Activated CD4-positive, alpha-beta T cell treated with anti-CD3 and anti-CD28 coated beads, Interleukin-2, amount 10 ng/mL, durations not matched to agents 24 days and 14 days (primary cell): ENCODE results near the gene EYA3. TPM values are rescaled to one million over a fixed set of nuclear protein-coding genes. Genes with fewer than 3 reads are reported as not detected.

ENCODE experiments used
- DNase-seq: peaks from one replicate; pipeline ENCODE4 v3.0.0; 2022
- H3K27ac Mint-ChIP-seq: one replicate; pipeline ENCODE4 v1.8.0; 2022; ENCODE audit warnings: mild to moderate bottlenecking, mixed read lengths
- H3K27me3 Mint-ChIP-seq: one replicate; pipeline ENCODE4 v1.8.0; 2022; ENCODE audit warnings: mixed read lengths
- H3K36me3 Mint-ChIP-seq: one replicate; pipeline ENCODE4 v1.8.0; 2022; ENCODE audit warnings: low read depth, mild to moderate bottlenecking, mixed read lengths
- H3K4me1 Mint-ChIP-seq: one replicate; pipeline ENCODE4 v1.8.0; 2021; ENCODE audit warnings: mixed read lengths
- H3K4me3 Mint-ChIP-seq: one replicate; pipeline ENCODE4 v1.8.0; 2022; ENCODE audit warnings: mild to moderate bottlenecking, moderate library complexity, mixed read lengths
- H3K9me3 Mint-ChIP-seq: one replicate; pipeline ENCODE4 v1.8.0; 2021; ENCODE audit warnings: mixed read lengths
- intact Hi-C: fragments of 100-400 bp; cut with micrococcal nuclease; formaldehyde crosslinking; loops from one replicate; pipeline ENCODE4 v1.15.1; 2023
- total RNA-seq: library from RNA; stranded (reverse); gene quantifications from 2 replicates; pipeline ENCODE4 v1.2.3, GENCODE V29; 2022

Gene EYA3
- total RNA-seq, 1 donor from 2014 or later = 34.7 TPM

GRCh38 chr1:28071813-28072212 lies 16.6 kb downstream of the EYA3 start:
- DNase-seq = no peak
- H3K27me3 Mint-ChIP-seq = no peaks in the 10 kb centered on the region
- H3K4me1 Mint-ChIP-seq = peaks cover 23% of the 10 kb centered on the region
- intact Hi-C loops = no loop called here
- no peaks in the 10 kb centered on the region for H3K9me3 Mint-ChIP-seq
- H3K4me3 Mint-ChIP-seq = no peak overlapping the region
- no peak overlapping the region for H3K27ac Mint-ChIP-seq
- peaks cover 8% of the 10 kb centered on the region for H3K36me3 Mint-ChIP-seq

DNA sequence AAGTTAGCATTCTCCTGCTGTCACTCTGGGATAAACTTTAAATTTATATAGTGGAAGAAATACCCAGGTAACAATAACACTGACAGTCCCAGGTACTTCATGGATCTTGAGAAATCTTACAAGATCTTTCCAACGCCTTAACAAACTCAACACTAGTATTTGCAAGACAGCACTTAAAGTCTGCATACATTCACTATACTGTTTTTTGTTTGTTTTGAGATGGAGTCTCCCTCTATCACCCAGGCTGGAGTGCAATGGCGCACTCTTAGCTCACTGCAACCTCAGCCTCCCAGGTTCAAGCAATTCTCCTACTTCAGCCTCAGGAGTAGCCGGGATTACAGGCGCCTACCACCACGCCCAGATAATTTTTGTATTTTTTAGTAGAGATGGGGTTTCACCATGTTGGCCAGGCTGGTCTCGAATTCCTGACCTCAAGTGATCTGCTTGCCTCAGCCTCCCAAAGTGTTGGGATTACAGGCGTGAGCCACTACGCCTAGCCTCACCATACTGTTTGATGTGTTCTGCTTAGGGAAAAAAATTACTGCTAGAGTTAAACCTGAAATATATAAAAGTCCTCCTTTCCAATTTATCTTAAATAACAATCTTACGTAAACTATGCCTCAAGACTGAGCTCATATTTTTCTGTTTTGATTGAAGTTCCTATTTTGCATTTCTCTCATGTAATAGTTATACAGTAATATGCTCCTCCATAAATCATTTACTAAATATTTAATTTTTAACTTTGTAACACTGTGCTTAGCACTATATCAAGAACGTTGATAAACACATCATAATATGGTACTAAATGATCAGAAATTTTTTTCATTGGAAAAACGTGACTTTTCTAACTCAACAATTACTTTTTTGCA lies 17.5 kb downstream of the EYA3 start:
- peaks cover 25% of the 10 kb centered on the region for H3K4me1 Mint-ChIP-seq
- no peak for DNase-seq
- H3K9me3 Mint-ChIP-seq = no peaks in the 10 kb centered on the region
- no peak overlapping the region for H3K4me3 Mint-ChIP-seq
- intact Hi-C loops = no loop called here
- no peak overlapping the region for H3K27ac Mint-ChIP-seq
- peaks cover 10% of the 10 kb centered on the region for H3K36me3 Mint-ChIP-seq
- H3K27me3 Mint-ChIP-seq = no peaks in the 10 kb centered on the region

DNA sequence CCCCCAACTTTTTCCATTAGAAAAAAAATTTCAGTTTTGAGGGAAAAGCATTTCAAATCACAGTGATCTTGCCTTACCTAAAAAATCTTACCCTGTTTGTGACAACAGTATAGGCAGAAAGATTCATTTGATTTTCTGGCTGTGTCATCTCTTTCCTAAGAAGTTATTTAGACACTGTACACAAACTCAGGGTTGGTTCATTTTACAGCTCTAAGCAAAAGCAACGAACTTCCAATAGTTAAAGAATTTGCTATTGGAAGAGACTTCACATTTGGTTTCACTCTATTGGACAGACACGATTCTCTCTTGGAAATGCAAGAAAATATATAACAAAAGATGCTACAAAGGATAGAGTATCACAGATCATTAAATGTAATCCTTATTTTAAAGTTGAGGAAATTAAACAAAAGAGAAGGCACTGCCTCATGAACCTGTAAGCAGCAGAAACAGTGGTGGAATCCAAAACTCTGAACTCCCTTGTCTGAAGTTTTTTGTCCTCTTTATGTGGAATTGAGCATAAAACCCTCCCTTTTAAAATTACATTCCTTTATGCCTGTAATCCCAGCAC lies 20.8 kb downstream of the EYA3 start:
- intact Hi-C loops = no loop called here
- Mint-ChIP-seq H3K9me3 (no peaks in the 10 kb centered on the region), H3K4me1 (peaks cover 23% of the 10 kb centered on the region), H3K4me3 (no peak overlapping the region), H3K27ac (no peak overlapping the region), H3K36me3 (peaks cover 19% of the 10 kb centered on the region), H3K27me3 (no peaks in the 10 kb centered on the region)
- no peak for DNase-seq

- Mint-ChIP-seq H3K4me1 (peaks cover 25% of the 10 kb centered on the region), H3K4me3 (no peak overlapping the region), H3K36me3 (peaks cover 19% of the 10 kb centered on the region), H3K9me3 (no peaks in the 10 kb centered on the region), H3K27me3 (no peaks in the 10 kb centered on the region), H3K27ac (no peak overlapping the region)
- DNase-seq = no peak
- intact Hi-C loops = no loop called here
Measured at GRCh38 chr1:28066393-28067154, 21.8 kb downstream of the EYA3 start.

- peaks cover 28% of the 10 kb centered on the region for H3K4me1 Mint-ChIP-seq
- no peak overlapping the region for H3K4me3 Mint-ChIP-seq
- peaks cover 19% of the 10 kb centered on the region for H3K36me3 Mint-ChIP-seq
- no peak for DNase-seq
- H3K27ac Mint-ChIP-seq = no peak overlapping the region
- intact Hi-C loops = no loop called here
- H3K27me3 Mint-ChIP-seq = no peaks in the 10 kb centered on the region
- no peaks in the 10 kb centered on the region for H3K9me3 Mint-ChIP-seq
Measured at GRCh38 chr1:28064064-28064463, 24.3 kb downstream of the EYA3 start.

DNA sequence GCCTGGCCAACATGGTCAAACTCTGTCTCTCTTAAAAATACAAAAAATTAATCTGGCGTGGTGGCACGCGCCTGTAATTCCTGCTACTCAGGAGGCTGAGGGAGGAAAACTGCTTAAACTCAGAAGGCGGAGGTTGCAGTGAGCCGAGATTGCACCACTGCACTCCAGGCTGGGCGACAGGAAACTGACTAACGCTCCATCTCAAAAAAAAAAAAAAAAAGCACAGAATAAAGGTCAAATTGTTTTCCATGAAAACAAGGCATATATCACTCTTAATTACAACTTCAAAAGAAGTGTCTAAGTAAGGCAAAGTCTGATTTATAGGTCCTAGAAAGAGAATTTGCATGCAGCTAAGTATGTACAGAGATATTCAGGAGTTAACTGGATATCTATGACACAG lies 25.6 kb downstream of the EYA3 start:
- peak overlapping the region; percentile 67 for H3K27ac Mint-ChIP-seq
- H3K36me3 Mint-ChIP-seq = peaks cover 19% of the 10 kb centered on the region
- peaks cover 33% of the 10 kb centered on the region for H3K4me1 Mint-ChIP-seq
- intact Hi-C loops = no loop called here
- no peaks in the 10 kb centered on the region for H3K9me3 Mint-ChIP-seq
- no peak for DNase-seq
- H3K4me3 Mint-ChIP-seq = no peak overlapping the region
- no peaks in the 10 kb centered on the region for H3K27me3 Mint-ChIP-seq

GRCh38 chr1:28058971-28059878 lies 29.2 kb downstream of the EYA3 start:
- Mint-ChIP-seq H3K27me3 (no peaks in the 10 kb centered on the region), H3K36me3 (peaks cover 26% of the 10 kb centered on the region), H3K4me3 (peak overlapping the region; percentile 4), H3K4me1 (peaks cover 40% of the 10 kb centered on the region), H3K9me3 (peaks cover 6% of the 10 kb centered on the region), H3K27ac (peak overlapping the region; percentile 79)
- intact Hi-C loops = no loop called here
- no peak for DNase-seq

- H3K36me3 Mint-ChIP-seq = peaks cover 27% of the 10 kb centered on the region
- intact Hi-C loops = no loop called here
- no peak overlapping the region for H3K4me3 Mint-ChIP-seq
- no peak for DNase-seq
- no peaks in the 10 kb centered on the region for H3K27me3 Mint-ChIP-seq
- peaks cover 6% of the 10 kb centered on the region for H3K9me3 Mint-ChIP-seq
- H3K4me1 Mint-ChIP-seq = peaks cover 40% of the 10 kb centered on the region
- H3K27ac Mint-ChIP-seq = no peak overlapping the region
Measured at GRCh38 chr1:28058168-28058567, 30.2 kb downstream of the EYA3 start.

- Mint-ChIP-seq H3K4me1 (peaks cover 34% of the 10 kb centered on the region), H3K27ac (peak overlapping the region; percentile 91), H3K4me3 (peak overlapping the region; percentile 70), H3K9me3 (peaks cover 6% of the 10 kb centered on the region), H3K36me3 (peaks cover 31% of the 10 kb centered on the region), H3K27me3 (no peaks in the 10 kb centered on the region)
- intact Hi-C loops = loop anchor here (1.0 kb wide), 2 partner anchors 32 to 144 kb away; partner anchors contain the start of gene EYA3
- DNase-seq = peak; percentile 83
Measured at GRCh38 chr1:28056129-28056925, 32.1 kb downstream of the EYA3 start.

GRCh38 chr1:28050776-28051175 lies 37.6 kb downstream of the EYA3 start:
- peaks cover under 1% of the 10 kb centered on the region for H3K9me3 Mint-ChIP-seq
- peaks cover 17% of the 10 kb centered on the region for H3K4me1 Mint-ChIP-seq
- no peak overlapping the region for H3K27ac Mint-ChIP-seq
- DNase-seq = no peak
- intact Hi-C loops = no loop called here
- no peaks in the 10 kb centered on the region for H3K27me3 Mint-ChIP-seq
- H3K4me3 Mint-ChIP-seq = no peak overlapping the region
- peaks cover 34% of the 10 kb centered on the region for H3K36me3 Mint-ChIP-seq

- no peaks in the 10 kb centered on the region for H3K27me3 Mint-ChIP-seq
- no peaks in the 10 kb centered on the region for H3K9me3 Mint-ChIP-seq
- no peak for DNase-seq
- intact Hi-C loops = no loop called here
- peaks cover 27% of the 10 kb centered on the region for H3K36me3 Mint-ChIP-seq
- H3K4me3 Mint-ChIP-seq = no peak overlapping the region
- peaks cover 10% of the 10 kb centered on the region for H3K4me1 Mint-ChIP-seq
- no peak overlapping the region for H3K27ac Mint-ChIP-seq
Measured at GRCh38 chr1:28046716-28047115, 41.7 kb downstream of the EYA3 start.

- Mint-ChIP-seq H3K27ac (no peak overlapping the region), H3K4me1 (peaks cover 9% of the 10 kb centered on the region), H3K27me3 (no peaks in the 10 kb centered on the region), H3K9me3 (no peaks in the 10 kb centered on the region), H3K36me3 (peaks cover 24% of the 10 kb centered on the region), H3K4me3 (no peak overlapping the region)
- intact Hi-C loops = no loop called here
- DNase-seq = no peak
Measured at GRCh38 chr1:28045777-28046176, 42.6 kb downstream of the EYA3 start.

- H3K4me3 Mint-ChIP-seq = no peak overlapping the region
- H3K27ac Mint-ChIP-seq = no peak overlapping the region
- no peaks in the 10 kb centered on the region for H3K27me3 Mint-ChIP-seq
- peaks cover 34% of the 10 kb centered on the region for H3K36me3 Mint-ChIP-seq
- peaks cover 6% of the 10 kb centered on the region for H3K4me1 Mint-ChIP-seq
- no peaks in the 10 kb centered on the region for H3K9me3 Mint-ChIP-seq
- intact Hi-C loops = no loop called here
- no peak for DNase-seq
Measured at GRCh38 chr1:28044399-28044798, 44.0 kb downstream of the EYA3 start.
